ENCODE data around the gene KRT24.

GRCh38 chr17:40675905-40676304 lies 27.6 kb downstream of the KRT24 start:
- no peak for TF ChIP-seq EZH2 (IDR thresholded peaks at IDR 0.05; ENCODE audit: borderline replicate concordance, low read depth, low read length, severe bottlenecking)
- no peak for TF ChIP-seq MAX (IDR thresholded peaks at IDR 0.05; ENCODE audit: insufficient read depth, insufficient read length)
- no peak for TF ChIP-seq CTCF (IDR thresholded peaks at IDR 0.05; ENCODE audit: extremely low read depth in 1 of 2, insufficient read depth in 1 of 2, low read depth in 1 of 2, low read length in 2 of 2)
- no peak for TF ChIP-seq POLR2A (IDR thresholded peaks at IDR 0.05; ENCODE audit: low read depth, low read length)
- no peak for TF ChIP-seq POLR2AphosphoS5 (IDR thresholded peaks at IDR 0.05; ENCODE audit: insufficient read depth, low read depth, low read length)
- TF ChIP-seq JUN (IDR thresholded peaks at IDR 0.05; ENCODE audit: borderline replicate concordance, insufficient read depth, insufficient read length, low read depth), result no peak
- no peak for TF ChIP-seq FOS (IDR thresholded peaks at IDR 0.05; ENCODE audit: borderline replicate concordance, insufficient read depth, low read length)

Data from endothelial cell of umbilical vein (primary cell).